Renal pelvis (tissue), 12 donors: Measurements from ENCODE around the gene SRRM3. TPM values are rescaled to one million over a fixed set of nuclear protein-coding genes. Genes with fewer than 3 reads are reported as not detected.
"Not testable (repeated sequence)": the region's sequence is repeated elsewhere in the genome, so short reads cannot be mapped to it uniquely, and the experiment has no call there.

ENCODE experiments used
- DNase-seq: peaks from one replicate; pipeline ENCODE4 v3.0.0-alpha.2; 2013
- long read RNA-seq, 16 experiments: transcript quantifications; one replicate each; lab custom pipeline, GENCODE V29; 2026
- polyA plus RNA-seq, 3 donors: library from polyadenylated mRNA; unstranded; fragments of 120-200 nt; gene quantifications; one replicate each; pipeline ENCODE4 v1.2.1, GENCODE V29; 2013; ENCODE audit not compliant: insufficient read length in 3 of 3

SRRM3 gene, protein sequence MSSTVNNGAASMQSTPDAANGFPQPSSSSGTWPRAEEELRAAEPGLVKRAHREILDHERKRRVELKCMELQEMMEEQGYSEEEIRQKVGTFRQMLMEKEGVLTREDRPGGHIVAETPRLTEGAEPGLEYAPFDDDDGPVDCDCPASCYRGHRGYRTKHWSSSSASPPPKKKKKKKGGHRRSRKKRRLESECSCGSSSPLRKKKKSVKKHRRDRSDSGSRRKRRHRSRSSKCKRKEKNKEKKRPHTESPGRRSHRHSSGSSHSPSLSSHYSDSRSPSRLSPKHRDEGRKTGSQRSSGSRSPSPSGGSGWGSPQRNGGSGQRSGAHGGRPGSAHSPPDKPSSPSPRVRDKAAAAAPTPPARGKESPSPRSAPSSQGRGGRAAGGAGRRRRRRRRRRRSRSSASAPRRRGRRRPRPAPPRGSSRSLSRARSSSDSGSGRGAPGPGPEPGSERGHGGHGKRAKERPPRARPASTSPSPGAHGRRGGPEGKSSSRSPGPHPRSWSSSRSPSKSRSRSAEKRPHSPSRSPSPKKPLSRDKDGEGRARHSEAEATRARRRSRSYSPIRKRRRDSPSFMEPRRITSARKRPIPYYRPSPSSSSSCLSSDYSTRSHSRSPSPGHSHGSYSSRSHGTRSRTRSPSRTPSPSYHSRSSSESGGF
- polyA plus RNA-seq = 1 to 10 TPM; 2.1 to 3.0 (median 2.2) TPM
- long read RNA-seq, donor 1 = 0 reads
- long read RNA-seq, donor 2 = 0 reads
- long read RNA-seq, donor 3 = 0 reads
- long read RNA-seq, donor 4 = 0 reads
- long read RNA-seq, donor 5 = 0 reads
- long read RNA-seq, donor 6 = 0 reads
- long read RNA-seq, donor 7 = 0 reads
- long read RNA-seq, donor 8 = 0 reads
- long read RNA-seq, donor 9 = 0 reads
- long read RNA-seq, donor 10, partial matches to known transcripts = 0 of 1 reads
- long read RNA-seq, donor 10, other reads (novel, unspliced or antisense) = 0 of 1 reads
- long read RNA-seq, donor 11 = 0 reads
- long read RNA-seq, donor 12 = 0 reads
- long read RNA-seq, donor 13 = 0 reads
- long read RNA-seq, donor 14, partial matches to known transcripts = 0 of 1 reads
- long read RNA-seq, donor 14, other reads (novel, unspliced or antisense) = 0 of 1 reads
- long read RNA-seq, donor 15 = 0 reads
- long read RNA-seq, donor 16 = 0 reads

DNA sequence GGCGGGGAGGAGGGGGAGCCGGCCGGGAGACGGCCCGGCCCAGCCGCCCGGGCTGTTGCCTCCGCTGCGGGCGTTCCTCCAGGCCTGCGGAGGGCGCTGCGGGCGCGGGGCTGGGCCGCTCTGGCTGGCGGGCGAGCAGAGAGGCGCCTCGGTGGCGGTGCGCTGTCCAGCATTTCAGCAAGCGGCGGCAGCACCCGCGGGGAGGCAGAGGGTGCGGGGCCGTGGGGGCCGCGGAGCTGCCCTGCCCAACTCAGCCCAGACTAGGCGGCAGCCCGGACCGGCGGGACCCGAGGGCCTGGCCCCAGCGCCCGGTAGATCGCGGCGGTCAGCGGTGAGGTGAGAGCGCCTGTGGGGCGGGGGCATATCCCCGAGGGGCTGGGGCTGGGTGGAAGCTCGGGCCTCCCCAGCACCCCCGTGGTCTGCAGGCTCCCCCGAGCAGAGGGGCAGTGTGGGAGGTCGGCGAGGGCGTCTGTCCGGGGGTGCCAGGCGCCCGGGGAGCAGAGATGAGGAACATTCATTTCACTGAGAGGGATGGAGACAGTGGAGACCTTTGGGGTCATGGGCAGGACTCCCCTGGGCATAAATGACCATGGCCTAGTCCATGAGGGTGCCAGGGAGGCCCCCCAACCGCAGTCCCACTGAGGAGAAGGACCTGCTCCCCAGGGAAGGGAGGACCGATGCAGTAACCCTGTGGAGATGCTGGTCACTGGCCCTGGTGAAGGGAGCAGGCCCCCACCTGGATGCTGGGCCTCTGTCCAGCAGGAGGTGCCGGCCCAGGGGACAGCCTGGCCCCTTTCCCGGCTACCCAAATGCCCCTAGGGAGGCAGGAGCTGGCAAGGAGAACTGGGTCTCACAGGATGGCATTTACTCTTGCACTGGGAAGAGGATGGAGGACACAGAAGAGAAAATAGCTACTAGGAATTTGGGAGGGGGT, at the start of gene SRRM3:
Gene SRRM3, plus strand, starts transcription at position 165 of the 934 bp plus-strand sequence. CDS start 33,171 bp downstream, outside the sequence.
- DNase-seq = peak; percentile 71

DNA sequence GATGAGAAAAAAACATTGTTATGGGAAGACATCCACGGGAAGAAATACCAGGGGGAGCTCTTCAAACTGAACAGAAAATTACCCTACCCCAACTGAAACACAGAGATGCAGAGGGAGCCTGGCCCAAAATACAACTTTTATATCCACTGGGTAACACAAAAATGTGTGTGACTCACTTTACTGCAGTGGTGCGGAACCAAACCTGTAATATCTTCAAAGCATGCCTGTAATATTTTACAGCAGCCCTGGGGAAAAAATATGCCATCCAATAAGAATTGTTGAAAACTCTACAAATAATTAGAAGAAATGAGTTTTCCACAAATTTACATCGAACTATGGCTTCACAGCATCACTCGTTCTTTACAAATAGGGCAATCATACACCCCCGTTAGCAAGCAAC, 49.8 kb upstream of the SRRM3 start:
- no peak for DNase-seq

DNA sequence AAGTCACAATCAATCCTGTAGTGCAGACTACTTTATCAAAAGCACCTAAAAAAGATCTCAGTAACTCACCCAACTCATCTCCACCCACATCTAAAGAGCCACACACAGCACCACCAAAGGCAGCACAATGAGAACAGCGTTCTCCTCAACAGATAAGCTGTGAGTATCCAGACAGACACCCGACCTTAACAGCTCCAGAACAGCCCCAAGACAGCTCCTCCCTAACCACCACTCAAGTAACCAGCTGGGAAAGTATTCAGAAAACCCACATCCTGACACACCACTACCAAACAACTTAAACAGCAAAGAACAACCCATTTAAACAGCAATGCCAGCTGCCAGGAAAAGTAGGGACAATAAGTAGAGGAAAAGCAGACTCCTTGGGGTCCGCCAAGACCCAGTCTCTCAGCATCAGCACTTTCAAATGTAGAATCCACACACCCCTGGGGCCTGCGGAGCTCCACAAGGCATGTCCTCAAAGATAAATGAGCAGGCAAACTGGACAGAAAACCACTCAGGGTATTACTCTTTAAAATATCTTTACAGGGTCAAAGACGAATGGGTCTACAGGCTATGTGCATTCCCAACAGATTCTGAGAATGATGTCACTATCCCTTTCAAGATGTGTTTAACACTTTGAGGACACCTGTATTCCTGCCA, 48.0 kb upstream of the SRRM3 start:
- not testable (repeated sequence) for DNase-seq

GRCh38 chr7:76155938-76156337, 45.8 kb upstream of the SRRM3 start:
- DNase-seq = no peak

DNA sequence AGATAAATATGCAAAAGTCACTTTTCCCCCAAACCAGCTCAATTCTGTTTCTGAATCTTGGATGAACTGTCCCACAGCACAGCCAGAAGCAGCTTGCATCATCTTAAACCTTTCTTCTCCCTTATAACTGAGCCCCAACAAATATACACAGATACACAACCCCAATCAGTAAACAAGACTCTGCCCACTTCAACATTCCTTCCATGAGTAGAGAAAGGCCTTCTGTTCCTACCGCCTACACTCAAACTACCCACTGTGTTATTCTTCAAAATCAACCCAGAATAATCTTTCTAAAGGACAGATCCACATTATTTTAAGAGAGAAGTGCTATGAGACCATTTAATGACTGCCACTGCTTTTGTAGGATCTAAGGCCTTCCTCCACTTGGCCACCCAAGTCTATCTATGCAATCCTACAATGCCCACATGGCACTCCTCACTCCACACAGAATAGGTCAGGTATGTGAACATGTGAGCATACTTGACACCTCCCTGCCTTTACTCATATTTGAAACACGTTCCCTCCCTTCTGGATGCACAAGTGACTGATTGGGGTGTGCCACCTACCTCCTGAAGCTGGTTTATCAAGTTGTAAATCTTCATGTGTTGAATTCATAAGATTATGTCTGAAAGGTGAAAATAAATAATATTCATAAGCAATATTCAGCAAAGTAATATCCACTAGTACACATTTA, 44.6 kb upstream of the SRRM3 start:
- not testable (repeated sequence) for DNase-seq

- DNase-seq = not testable (repeated sequence)
Observed at GRCh38 chr7:76158416-76158815, 43.3 kb upstream of the SRRM3 start.

- DNase-seq = not testable (repeated sequence)
Observed at GRCh38 chr7:76162416-76163170, 39.1 kb upstream of the SRRM3 start.

GRCh38 chr7:76163812-76164211, 37.9 kb upstream of the SRRM3 start:
- not testable (repeated sequence) for DNase-seq

- DNase-seq = no peak
Observed at GRCh38 chr7:76165106-76165972, 36.4 kb upstream of the SRRM3 start.

- no peak for DNase-seq
Observed at GRCh38 chr7:76165973-76166403, 35.7 kb upstream of the SRRM3 start.

DNA sequence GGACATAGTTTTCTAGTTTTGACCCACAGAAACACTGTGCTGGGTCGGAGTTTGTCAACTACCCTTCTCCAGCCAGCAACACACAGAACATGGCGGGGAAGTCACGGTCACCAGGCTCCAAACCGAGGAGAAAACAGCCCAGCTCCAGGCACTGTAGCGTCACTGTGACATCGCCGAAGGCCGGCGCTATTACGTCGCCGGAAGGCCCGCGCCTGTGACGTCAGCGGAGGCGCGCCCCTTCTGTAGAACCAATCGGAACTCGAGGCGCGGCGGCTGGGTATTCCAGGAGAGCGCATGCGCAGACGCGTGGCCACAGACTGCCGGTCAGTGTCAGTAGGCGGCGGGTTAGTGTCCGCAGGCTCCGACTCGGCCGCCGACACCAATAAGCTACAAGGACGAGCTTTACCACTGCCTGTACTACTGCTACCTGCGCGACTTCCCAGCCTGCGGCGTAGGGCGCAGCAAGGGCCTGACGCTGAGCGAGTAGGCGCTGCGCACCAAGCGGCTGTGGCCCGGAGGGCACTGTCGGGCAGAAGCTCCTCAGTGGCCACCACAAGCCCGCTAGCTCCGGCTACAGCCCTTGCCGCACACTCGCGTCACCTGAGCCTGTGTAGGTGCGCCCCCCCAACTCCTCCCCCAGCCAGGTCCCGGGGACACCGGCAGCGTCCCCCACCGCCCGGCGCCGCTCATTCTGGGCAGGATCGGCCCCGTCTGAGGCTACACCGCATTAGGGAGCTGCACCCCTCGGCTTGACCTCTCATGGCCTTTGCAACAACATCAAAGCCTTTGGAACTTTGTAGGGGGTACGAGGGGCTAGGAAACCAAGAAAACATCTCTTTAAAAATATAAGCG, 35.1 kb upstream of the SRRM3 start:
- peak; percentile 96 for DNase-seq

GRCh38 chr7:76173566-76174205, 28.0 kb upstream of the SRRM3 start:
- no peak for DNase-seq

DNA sequence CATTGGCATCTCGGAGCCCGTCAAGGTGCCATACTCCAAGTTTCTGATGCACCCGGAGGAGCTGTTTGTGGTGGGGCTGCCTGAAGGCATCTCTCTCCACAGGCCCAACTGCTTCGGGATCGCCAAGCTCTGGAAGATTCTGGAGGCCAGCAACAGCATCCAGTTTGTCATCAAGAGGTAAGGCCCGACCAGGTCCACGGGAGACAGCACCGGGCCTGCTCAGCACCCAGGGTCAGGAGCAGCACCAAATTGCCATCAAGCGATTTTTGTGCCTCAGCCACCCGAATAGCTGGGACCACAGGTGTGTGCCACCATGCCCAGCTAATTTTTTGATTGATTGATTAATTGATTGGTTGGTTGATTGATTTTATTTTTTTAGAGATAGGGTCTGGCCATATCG, 24.7 kb upstream of the SRRM3 start:
- not testable (repeated sequence) for DNase-seq

DNA sequence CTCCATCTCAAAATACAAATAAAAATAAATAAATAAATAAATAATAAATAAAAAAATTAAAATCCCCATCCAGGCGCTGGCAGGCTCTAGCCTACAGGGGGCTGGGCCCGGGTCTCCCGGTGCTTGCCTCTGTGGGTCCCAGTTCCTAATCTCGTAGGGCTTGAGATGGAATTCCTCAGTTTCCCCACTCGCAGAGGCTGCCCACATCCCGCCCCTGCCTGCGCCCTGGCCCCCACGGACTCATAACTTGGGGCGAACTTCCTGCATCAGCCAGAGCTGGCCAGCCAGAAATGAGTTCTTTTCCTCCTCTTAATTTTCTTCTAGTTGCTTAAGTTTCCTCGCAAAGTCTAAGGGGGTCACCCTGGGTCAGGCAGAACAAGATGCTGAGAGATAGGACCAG, 22.0 kb upstream of the SRRM3 start:
- no peak for DNase-seq

DNA sequence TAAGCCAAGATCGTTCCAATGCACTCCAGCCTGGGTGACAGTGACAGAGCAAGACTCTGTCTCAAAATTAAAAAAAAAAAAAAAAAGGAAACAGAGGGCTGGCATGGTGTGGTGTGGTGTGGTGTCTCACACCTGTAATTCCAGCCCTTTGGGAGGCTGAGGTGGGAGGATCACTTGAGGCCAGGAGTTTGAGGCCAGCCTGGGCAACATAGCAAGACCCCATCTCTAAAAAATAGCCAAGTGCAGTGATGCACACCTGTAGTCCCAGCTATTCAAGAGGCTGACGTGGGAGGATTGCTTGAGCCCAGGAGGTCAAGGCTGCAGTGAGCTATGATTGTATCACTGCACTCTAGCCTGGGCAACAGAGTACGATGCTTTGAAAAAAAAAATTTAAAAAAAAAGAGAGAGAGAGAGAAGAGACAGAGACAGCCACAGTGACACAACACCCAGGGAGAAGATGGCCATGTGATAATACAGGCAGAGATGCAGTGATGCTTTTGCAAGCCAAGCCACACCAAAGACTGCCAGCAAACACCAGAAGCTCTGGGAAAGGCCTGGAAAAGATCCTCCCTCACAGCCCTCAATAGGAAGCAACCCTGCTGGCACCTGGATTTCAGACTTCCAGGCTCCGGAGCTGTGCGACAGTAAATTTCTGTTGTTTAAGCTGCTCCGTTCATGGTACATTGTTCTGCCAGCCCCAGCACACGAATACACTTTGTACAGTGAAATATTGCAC, 19.3 kb upstream of the SRRM3 start:
- DNase-seq = no peak
